Activated CD8-positive, alpha-beta T cell treated with anti-CD3 and anti-CD28 coated beads for 36 hours (primary cell): ENCODE results near the gene PRKN. TPM values are rescaled to one million over a fixed set of nuclear protein-coding genes. Genes with fewer than 3 reads are reported as not detected.

Experiments used
- ATAC-seq: fragments of 200-7000 bp; cut with Tn5 transposase; one replicate; pipeline ENCODE4 v1.10.0; 2021; ENCODE audit warnings: mild to moderate bottlenecking, moderate library complexity
- CTCF ChIA-PET: fragments of 350-600 bp; sonication (Branson Sonifier 250); formaldehyde crosslinking; loops from one replicate; lab custom pipeline; 2021; ENCODE audit warnings: antibody characterized with exemption; lab: Charles Lee
- POLR2A ChIA-PET: fragments of 350-600 bp; sonication (Branson Sonifier 250); formaldehyde crosslinking; loops from one replicate; lab custom pipeline; 2021; ENCODE audit warnings: antibody characterized with exemption; lab: Charles Lee
- DNase-seq: peaks from one replicate; pipeline ENCODE4 v3.0.0-alpha.2; 2020
- H3K27ac Mint-ChIP-seq: one replicate; pipeline ENCODE4 v1.8.0; 2021; ENCODE audit warnings: mild to moderate bottlenecking, mixed read lengths
- H3K27me3 Mint-ChIP-seq: one replicate; pipeline ENCODE4 v1.8.0; 2021; ENCODE audit warnings: mixed read lengths
- H3K36me3 Mint-ChIP-seq: one replicate; pipeline ENCODE4 v1.8.0; 2021; ENCODE audit warnings: low read depth, mixed read lengths
- H3K4me1 Mint-ChIP-seq: one replicate; pipeline ENCODE4 v1.8.0; 2021; ENCODE audit warnings: low read depth, mixed read lengths
- H3K4me3 Mint-ChIP-seq: one replicate; pipeline ENCODE4 v1.8.0; 2021; ENCODE audit warnings: mild to moderate bottlenecking, moderate library complexity, mixed read lengths
- H3K9me3 Mint-ChIP-seq: one replicate; pipeline ENCODE4 v1.8.0; 2021; ENCODE audit warnings: mixed read lengths
- CTCF ChIP-seq: fragments of 200-600 bp; IDR thresholded peaks from one replicate; pipeline ENCODE4 v1.8.0; 2022; ENCODE audit warnings: antibody characterized with exemption, mild to moderate bottlenecking
- intact Hi-C: fragments of 100-400 bp; cut with micrococcal nuclease; formaldehyde crosslinking; loops from one replicate; pipeline ENCODE4 v1.10.0; 2022
- total RNA-seq, 2 experiments: library from RNA; stranded (reverse); gene quantifications; one replicate each; pipeline ENCODE4 v1.2.3, GENCODE V29; 2021

The PRKN gene
- total RNA-seq, 2 experiments from 2014 or later = 1.2 to 1.4 TPM

GRCh38 chr6:162722633-162723032, 4.9 kb downstream of the PRKN start:
- no peak overlapping the region for H3K4me3 Mint-ChIP-seq
- H3K27me3 Mint-ChIP-seq = no peaks in the 10 kb centered on the region
- intact Hi-C loops = no loop called here
- no peak overlapping the region for H3K27ac Mint-ChIP-seq
- CTCF ChIA-PET = no interaction called here
- ATAC-seq = no peak
- no peak for DNase-seq
- H3K9me3 Mint-ChIP-seq = peaks cover 2% of the 10 kb centered on the region
- H3K36me3 Mint-ChIP-seq = no peaks in the 10 kb centered on the region
- POLR2A ChIA-PET = no interaction called here
- TF ChIP-seq CTCF = no peak
- H3K4me1 Mint-ChIP-seq = peaks cover 7% of the 10 kb centered on the region

GRCh38 chr6:162722226-162722625, 5.3 kb downstream of the PRKN start:
- CTCF ChIA-PET = no interaction called here
- no peaks in the 10 kb centered on the region for H3K27me3 Mint-ChIP-seq

GRCh38 chr6:162721404-162721687, 6.2 kb downstream of the PRKN start:
- no peaks in the 10 kb centered on the region for H3K27me3 Mint-ChIP-seq
- intact Hi-C loops = no loop called here
- H3K4me3 Mint-ChIP-seq = no peak overlapping the region
- no peak overlapping the region for H3K27ac Mint-ChIP-seq
- no peak for TF ChIP-seq CTCF
- no peak for ATAC-seq
- ChIA-PET CTCF (no interaction called here), POLR2A (no interaction called here)
- peaks cover under 1% of the 10 kb centered on the region for H3K4me1 Mint-ChIP-seq
- peaks cover 4% of the 10 kb centered on the region for H3K9me3 Mint-ChIP-seq
- no peaks in the 10 kb centered on the region for H3K36me3 Mint-ChIP-seq
- no peak for DNase-seq

More at GRCh38 chr6:162722226-162722625, 5.3 kb downstream of the PRKN start:
- no peak for DNase-seq
- intact Hi-C loops = no loop called here
- Mint-ChIP-seq H3K9me3 (peaks cover 2% of the 10 kb centered on the region), H3K4me3 (no peak overlapping the region), H3K4me1 (peaks cover 7% of the 10 kb centered on the region), H3K27ac (no peak overlapping the region), H3K36me3 (no peaks in the 10 kb centered on the region)
- POLR2A ChIA-PET = no interaction called here
- ATAC-seq = no peak
- no peak for TF ChIP-seq CTCF

- ATAC-seq (no peak), DNase-seq (no peak)
- H3K36me3 Mint-ChIP-seq = no peaks in the 10 kb centered on the region
- H3K9me3 Mint-ChIP-seq = peaks cover 4% of the 10 kb centered on the region
- no peaks in the 10 kb centered on the region for H3K27me3 Mint-ChIP-seq
- TF ChIP-seq CTCF = no peak
- intact Hi-C loops = no loop called here
- CTCF ChIA-PET = no interaction called here
- POLR2A ChIA-PET = no interaction called here
- no peaks in the 10 kb centered on the region for H3K4me1 Mint-ChIP-seq
- H3K27ac Mint-ChIP-seq = no peak overlapping the region
- H3K4me3 Mint-ChIP-seq = no peak overlapping the region
Measured at GRCh38 chr6:162719528-162719927, 8.0 kb downstream of the PRKN start.

- no peak for TF ChIP-seq CTCF
- DNase-seq (no peak), ATAC-seq (no peak)
- no peaks in the 10 kb centered on the region for H3K27me3 Mint-ChIP-seq
- H3K4me1 Mint-ChIP-seq = no peaks in the 10 kb centered on the region
- no peak overlapping the region for H3K27ac Mint-ChIP-seq
- no peak overlapping the region for H3K4me3 Mint-ChIP-seq
- POLR2A ChIA-PET = no interaction called here
- H3K9me3 Mint-ChIP-seq = peaks cover 4% of the 10 kb centered on the region
- intact Hi-C loops = no loop called here
- no peaks in the 10 kb centered on the region for H3K36me3 Mint-ChIP-seq
- CTCF ChIA-PET = no interaction called here
Measured at GRCh38 chr6:162715601-162716000, 12.0 kb downstream of the PRKN start.
